Measurements from ENCODE around the gene PCYT2.
"Not testable (repeated sequence)": the region's sequence is repeated elsewhere in the genome, so short reads cannot be mapped to it uniquely, and the experiment has no call there.

The PCYT2 gene

DNA sequence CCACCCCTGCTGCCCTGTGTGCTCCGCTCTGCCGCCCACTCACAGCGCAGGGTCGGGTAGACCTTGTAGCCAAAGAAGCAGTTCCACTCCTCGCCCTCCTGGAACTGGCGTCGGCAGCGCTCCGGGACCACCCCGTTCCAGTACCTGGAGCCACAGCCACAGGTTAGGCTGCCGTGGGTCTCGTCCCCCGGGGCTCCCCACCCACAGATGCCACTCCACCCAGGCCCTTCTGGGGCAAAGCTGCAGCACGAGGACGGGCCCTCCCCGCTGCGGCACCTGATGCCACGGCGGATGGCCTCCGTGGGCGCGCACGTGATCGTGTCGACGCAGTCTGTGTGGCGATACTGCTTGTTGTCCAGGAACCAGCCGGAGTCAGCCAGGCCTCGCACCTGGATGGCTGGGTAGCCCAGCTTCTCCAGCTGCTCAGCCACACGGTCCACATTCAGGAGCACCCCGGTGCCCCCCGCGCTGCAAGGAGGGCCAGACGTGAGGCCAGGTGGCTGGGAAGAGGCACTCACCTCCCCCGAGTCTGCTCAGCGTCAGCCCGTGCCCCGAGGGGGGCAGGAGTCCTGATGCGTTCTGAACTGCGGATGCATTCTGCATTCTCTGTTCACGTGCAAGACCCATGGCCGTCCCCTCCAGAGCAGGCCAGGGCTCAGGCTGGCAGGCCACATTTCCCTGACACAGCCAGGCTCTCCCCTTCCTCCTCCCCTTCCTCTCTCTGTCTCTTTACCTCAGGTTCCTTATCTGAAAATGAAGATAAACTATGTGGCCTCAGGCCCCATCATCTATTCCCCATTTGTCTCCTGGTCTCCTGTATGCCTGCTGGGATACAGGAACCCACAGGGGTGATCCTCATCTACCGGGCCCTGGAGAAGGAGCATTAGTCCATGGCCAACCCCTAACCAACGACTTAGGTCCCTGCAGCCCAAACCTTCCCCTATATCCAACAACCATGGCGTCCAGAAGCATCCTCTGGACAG is 45.7 kb upstream of the PCYT2 start:
- DNase-seq (ENCODE audit: low read depth) = no peak
- H3K4me3 ChIP-seq (ENCODE audit: low read length) = no peak overlapping the region
- TF ChIP-seq, protein P1, sequence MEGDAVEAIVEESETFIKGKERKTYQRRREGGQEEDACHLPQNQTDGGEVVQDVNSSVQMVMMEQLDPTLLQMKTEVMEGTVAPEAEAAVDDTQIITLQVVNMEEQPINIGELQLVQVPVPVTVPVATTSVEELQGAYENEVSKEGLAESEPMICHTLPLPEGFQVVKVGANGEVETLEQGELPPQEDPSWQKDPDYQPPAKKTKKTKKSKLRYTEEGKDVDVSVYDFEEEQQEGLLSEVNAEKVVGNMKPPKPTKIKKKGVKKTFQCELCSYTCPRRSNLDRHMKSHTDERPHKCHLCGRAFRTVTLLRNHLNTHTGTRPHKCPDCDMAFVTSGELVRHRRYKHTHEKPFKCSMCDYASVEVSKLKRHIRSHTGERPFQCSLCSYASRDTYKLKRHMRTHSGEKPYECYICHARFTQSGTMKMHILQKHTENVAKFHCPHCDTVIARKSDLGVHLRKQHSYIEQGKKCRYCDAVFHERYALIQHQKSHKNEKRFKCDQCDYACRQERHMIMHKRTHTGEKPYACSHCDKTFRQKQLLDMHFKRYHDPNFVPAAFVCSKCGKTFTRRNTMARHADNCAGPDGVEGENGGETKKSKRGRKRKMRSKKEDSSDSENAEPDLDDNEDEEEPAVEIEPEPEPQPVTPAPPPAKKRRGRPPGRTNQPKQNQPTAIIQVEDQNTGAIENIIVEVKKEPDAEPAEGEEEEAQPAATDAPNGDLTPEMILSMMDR (conservative IDR thresholded peaks at IDR 0.05; ENCODE audit: low read length) = no peak

DNA sequence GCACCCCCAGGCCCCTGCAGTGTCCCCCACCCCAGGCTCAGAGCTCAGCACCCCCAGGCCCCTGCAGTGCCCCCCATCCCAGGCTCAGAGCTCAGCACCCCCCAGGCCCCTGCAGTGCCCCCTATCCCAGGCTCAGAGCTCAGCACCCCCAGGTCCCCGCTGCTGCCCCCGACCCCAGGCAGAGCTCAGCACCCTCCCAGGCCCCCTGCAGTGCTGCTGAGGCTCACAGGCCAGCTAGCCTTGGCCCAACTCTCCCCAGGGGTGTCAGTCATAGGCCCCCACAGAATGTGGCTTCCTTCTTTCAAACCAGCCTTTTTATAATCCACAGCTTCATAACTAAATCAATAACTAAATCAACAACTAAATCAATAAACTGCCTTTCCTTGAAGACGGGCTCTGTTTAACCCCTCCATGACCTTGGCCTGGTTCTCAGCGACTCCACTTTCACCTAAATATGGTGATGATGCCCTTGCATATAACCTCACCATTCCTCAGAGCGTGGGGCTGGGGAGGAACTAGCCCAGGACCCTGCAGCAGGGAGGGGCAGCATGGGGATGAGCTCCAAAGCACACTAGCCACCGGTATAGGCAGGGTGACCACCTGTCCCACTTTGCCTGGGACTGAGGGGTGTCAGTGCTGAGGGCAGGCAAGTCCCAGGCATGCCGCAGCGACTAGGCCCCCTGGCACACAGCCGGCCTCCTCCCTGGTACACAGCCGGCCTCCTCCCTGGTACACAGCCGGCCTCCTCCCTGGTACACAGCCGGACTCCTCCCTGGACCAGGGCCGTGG is 44.8 kb upstream of the PCYT2 start:
- no peak overlapping the region for H3K4me3 ChIP-seq (ENCODE audit: low read length)
- no peak for DNase-seq (ENCODE audit: low read depth)
- TF ChIP-seq, protein P1 (conservative IDR thresholded peaks at IDR 0.05; ENCODE audit: low read length) = no peak

DNA sequence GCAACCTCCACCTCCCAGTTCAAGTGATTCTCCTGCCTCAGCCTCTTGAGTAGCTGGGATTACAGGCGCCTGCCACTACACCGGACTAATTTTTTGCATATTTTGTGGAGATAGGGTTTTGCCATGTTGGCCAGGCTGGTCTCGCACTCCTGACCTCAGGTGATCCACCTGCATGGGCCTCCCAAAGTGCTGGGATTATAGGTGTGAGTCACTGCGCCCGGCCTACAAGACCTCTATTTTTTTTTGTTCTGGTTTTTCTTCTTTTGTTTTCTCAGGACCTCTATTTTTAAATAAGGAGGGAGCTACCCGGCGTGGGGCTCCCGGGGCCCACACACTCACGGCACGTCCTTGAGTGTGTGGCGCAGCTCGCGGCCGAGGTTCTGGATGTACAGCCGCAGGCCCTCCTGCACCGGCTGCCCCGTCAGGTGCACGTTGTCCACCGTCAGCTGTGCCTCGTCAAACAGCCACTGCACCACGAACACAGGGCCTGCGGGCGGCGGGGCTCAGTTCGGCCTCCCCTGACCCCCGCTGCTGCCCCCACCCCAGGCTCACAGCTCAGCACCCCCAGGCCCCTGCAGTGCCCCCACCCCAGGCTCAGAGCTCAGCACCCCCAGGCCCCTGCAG is 44.0 kb upstream of the PCYT2 start:
- TF ChIP-seq, protein P1 (conservative IDR thresholded peaks at IDR 0.05; ENCODE audit: low read length) = no peak
- H3K4me3 ChIP-seq (ENCODE audit: low read length) = no peak overlapping the region
- DNase-seq (ENCODE audit: low read depth) = no peak

DNA sequence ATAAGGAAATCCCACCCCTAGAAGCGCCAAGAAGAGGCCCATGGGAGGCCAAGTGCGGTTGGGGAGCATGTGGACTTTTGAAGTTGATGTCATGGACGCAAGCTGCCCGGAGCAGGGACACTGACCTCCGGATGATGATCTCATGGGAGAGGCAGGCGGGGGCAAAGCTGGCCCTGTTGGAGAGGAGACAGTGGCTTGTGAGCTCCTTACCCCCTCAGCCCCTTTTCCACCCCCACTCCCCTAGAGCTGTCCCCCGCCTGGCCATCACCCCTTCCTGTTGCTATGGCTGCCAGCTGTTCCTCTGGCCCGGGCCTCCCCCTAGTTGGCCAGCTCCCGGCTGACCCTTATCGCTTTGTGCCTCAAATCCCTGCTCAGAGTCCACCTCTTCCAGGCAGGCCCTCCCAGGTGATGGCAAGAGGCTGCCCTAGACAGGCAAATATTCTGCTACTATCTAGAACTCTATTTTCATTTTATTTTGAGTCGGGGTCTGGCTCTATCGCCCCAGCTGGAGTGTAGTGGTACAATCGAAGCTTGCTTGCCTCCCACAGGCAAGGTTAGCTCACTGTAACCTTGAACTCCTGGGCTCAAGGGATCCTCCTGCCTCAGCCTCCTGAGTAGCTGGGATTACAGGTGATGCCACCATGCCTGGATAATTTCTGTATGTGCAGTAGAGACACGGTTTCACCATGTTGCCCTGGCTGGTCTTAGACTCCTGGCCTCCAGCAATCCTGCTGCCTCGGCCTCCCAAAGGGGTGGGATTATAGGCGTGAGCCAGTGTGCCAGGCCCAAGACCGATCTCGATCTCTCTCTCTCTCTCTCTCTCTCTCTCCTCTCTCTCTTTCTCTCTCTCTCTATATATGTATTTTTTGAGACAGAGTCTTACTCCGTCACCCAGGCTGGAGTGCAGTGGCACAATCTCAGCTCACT is 43.2 kb upstream of the PCYT2 start:
- H3K4me3 ChIP-seq (ENCODE audit: low read length) = no peak overlapping the region
- no peak for DNase-seq (ENCODE audit: low read depth)
- TF ChIP-seq, protein P1 (conservative IDR thresholded peaks at IDR 0.05; ENCODE audit: low read length) = no peak

DNA sequence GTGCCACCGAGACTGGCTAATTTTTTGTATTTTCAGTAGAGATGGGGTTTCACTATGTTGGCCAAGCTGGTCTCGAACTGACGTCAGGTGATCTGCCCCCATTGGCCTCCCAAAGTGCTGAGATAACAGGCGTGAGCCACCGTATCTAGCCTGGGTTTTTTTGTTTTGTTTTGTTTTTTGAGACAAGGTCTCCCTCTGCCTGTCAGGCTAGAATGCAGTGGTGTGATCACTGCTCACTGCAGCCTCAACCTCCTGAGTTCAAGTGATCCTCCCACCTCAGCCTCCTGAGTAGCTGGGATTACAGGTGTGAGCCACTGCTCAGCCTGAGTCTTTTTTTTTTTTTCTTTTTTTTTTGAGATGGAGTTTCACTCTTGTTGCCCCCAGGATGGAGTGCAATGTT is 42.2 kb upstream of the PCYT2 start:
- not testable (repeated sequence) for DNase-seq (ENCODE audit: low read depth); H3K4me3 ChIP-seq (ENCODE audit: low read length)

DNA sequence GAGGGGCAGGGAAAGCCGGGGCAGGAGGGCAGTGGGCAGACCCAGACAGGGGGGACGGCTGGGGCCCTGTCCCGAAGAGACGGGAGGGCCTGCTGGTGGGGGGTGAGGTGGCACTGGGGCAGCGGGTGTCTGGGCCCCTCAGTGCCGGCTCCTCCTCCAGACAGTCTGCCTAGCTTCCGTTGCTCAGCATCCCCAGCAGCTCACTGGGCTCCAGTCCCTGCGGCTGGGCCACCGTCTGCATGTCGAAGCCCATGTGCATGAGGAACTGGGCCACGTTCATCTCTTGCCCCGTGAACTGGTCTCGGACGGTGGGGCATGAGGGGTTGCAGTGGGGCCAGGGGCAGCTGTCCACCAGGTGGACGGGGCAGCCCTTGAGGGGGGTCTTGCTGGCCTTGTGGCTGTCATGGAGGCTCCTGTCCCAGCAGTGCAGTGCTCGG is 41.6 kb upstream of the PCYT2 start:
- no peak overlapping the region for H3K4me3 ChIP-seq (ENCODE audit: low read length)
- TF ChIP-seq, protein P1 (conservative IDR thresholded peaks at IDR 0.05; ENCODE audit: low read length) = no peak
- DNase-seq (ENCODE audit: low read depth) = no peak
